Right cardiac atrium (tissue), 5 donors: ENCODE data around the gene VAV1. TPM values are rescaled to one million over a fixed set of nuclear protein-coding genes. Genes with fewer than 3 reads are reported as not detected.

Experiments
- microRNA-seq, 2 donors: library from miRNA; unstranded; fragments of <30 nt; microRNA quantifications; one replicate each; pipeline ENCODE4 v1.2.0, GENCODE V29; 2020 to 2021
- polyA plus RNA-seq: library from polyadenylated mRNA; stranded (reverse); fragments of 200-250 nt; gene quantifications from one replicate; pipeline ENCODE4 v1.2.3, GENCODE V29; 2013
- total RNA-seq, 4 donors: library from RNA; stranded (reverse); fragmentation: NEBNext Ultra II Directional; extraction: Animal tissue kit (Norgen Biotek cat#: 25700); gene quantifications; one replicate each; pipeline ENCODE4 v1.2.1, GENCODE V29; 2021
- donor health status: healthy with polysubstance abuse.
- donor health status: DM: no; HTN: yes; CAD: no.
- donor health status: DM: no; HTN: no; CAD: no.
- donor health status: DM: no; HTN: yes; CAD: no; lungs with severe emphysema.
- donor health status: DM: yes; HTN: yes; CAD: no.

Gene VAV1
- total and polyA plus RNA-seq, 5 donors: 0.84 to 3.7 (median 3.3) TPM

Small RNA genes lying within 50 kb of the gene (microRNA-seq; reads per million reads assigned to microRNA genes)
- 0 to 0.54 reads per million in 2 donors for gene MIR6791

Other genes with a start within 250 kb of the VAV1 start
- gene TNFSF9, start 241.7 kb upstream of the VAV1 start, total RNA-seq: under 1 TPM; 0.17 to 0.91 (median 0.24) TPM
- gene TNFSF9, start 241.7 kb upstream of the VAV1 start, polyA plus RNA-seq: 0.14 TPM
- gene CD70, start 181.6 kb upstream of the VAV1 start, total RNA-seq: not detected
- not detected for gene CD70, start 181.6 kb upstream of the VAV1 start, polyA plus RNA-seq
- gene TNFSF14, start 102.5 kb upstream of the VAV1 start, total RNA-seq: 1 to 10 TPM in 2 of 4 donors, under 1 TPM in 2; 0.08 to 1.1 (median 0.83) TPM
- gene TNFSF14, start 102.5 kb upstream of the VAV1 start, polyA plus RNA-seq: 0.29 TPM
- 100 to 1,000 TPM; 136 to 537 (median 382) TPM for gene C3, start 52.1 kb upstream of the VAV1 start, total RNA-seq
- 273 TPM for gene C3, start 52.1 kb upstream of the VAV1 start, polyA plus RNA-seq
- 10 to 100 TPM; 28.2 to 38.4 (median 33.0) TPM for gene GPR108, start 35.1 kb upstream of the VAV1 start, total RNA-seq
- gene GPR108, start 35.1 kb upstream of the VAV1 start, polyA plus RNA-seq: 36.8 TPM
- gene TRIP10, start 33.0 kb upstream of the VAV1 start, total RNA-seq: 10 to 100 TPM; 68.8 to 89.5 (median 78.8) TPM
- gene TRIP10, start 33.0 kb upstream of the VAV1 start, polyA plus RNA-seq: 92.6 TPM
- gene SH2D3A, start 5.3 kb upstream of the VAV1 start, total RNA-seq: under 1 TPM in 2 of 4 donors, not detected in 2; 0.09 to 0.25 TPM
- gene SH2D3A, start 5.3 kb upstream of the VAV1 start, polyA plus RNA-seq: 0.54 TPM
- gene ADGRE1, start 114.9 kb downstream of the VAV1 start, total RNA-seq: under 1 TPM; 0.25 to 0.53 (median 0.38) TPM
- not detected for gene ADGRE1, start 114.9 kb downstream of the VAV1 start, polyA plus RNA-seq
- gene MBD3L2B, start 248.7 kb downstream of the VAV1 start, total RNA-seq: not detected
- not detected for gene MBD3L2B, start 248.7 kb downstream of the VAV1 start, polyA plus RNA-seq